ENCODE measurements around the gene CLBA1. TPM values are rescaled to one million over a fixed set of nuclear protein-coding genes. Genes with fewer than 3 reads are reported as not detected.

The CLBA1 gene
- polyA plus RNA-seq, 3 donors from 2014 or later = 0.37 to 0.57 TPM; not detected in 1

DNA sequence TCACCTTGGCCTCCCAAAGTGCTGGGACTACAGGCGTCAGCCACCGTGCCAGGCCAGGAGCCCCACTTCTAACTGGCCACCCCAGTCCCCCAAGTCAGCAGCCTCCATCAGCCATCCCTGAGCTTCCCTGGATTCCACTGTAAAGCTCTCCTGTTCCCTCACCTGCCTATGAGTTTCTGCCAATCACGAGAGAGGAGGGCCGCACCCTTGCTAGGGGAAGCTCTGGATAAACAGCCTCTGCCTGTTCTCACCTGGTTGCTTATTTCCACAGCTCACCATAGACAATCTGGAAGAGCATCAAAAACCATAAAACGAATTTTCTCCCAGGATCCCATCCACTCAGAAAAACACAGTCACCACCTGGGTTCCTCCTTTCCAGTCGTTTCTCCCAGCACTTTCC, 30.3 kb downstream of the CLBA1 start:
- DNase-seq = no peak

DNA sequence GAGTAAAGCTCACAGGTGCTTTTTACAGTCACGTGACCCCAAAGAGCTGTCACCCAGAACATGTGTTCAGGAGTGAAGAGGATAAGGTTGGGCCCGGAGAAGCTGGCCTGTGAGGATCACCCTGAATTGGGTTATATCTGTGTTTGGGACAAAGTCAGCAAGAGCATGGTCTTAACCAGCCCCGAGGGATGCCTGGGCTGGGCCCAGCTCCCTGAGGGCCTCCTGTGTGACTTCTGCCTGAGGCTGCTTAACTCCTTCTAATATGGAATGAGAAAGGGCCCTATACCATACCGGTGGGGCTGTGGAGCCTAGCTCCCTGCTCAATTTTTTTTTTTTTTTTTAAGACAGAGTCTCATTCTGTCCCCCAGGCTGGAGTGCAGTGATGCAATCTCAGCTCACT, 32.8 kb downstream of the CLBA1 start:
- Mint-ChIP-seq H3K4me1 (peaks cover 64 to 78% of the 10 kb centered on the region in 2 donors), H3K36me3 (no peaks in the 10 kb centered on the region), H3K27ac (peak overlapping the region in 1 of 6 donors; percentile 94), H3K9me3 (no peaks in the 10 kb centered on the region), H3K27me3 (ENCODE audit: low read depth in 3 of 3) (peaks cover 7 to 10% (median 8%) of the 10 kb centered on the region in 3 donors), H3K4me3 (peak overlapping the region in 3 of 5 donors; percentile 32 to 88 (median 86))
- DNase-seq = no peak

More for the DNA sequence above, 30.3 kb downstream of the CLBA1 start:
- Mint-ChIP-seq H3K36me3 (no peaks in the 10 kb centered on the region), H3K9me3 (no peaks in the 10 kb centered on the region), H3K4me1 (peaks cover 57 to 75% of the 10 kb centered on the region in 2 donors), H3K27ac (peak overlapping the region; percentile 57 to 90 (median 76)), H3K4me3 (peak overlapping the region in 2 of 5 donors; percentile 27 to 48), H3K27me3 (ENCODE audit: low read depth in 3 of 3) (peaks cover 3 to 6% (median 5%) of the 10 kb centered on the region in 3 donors)

DNA sequence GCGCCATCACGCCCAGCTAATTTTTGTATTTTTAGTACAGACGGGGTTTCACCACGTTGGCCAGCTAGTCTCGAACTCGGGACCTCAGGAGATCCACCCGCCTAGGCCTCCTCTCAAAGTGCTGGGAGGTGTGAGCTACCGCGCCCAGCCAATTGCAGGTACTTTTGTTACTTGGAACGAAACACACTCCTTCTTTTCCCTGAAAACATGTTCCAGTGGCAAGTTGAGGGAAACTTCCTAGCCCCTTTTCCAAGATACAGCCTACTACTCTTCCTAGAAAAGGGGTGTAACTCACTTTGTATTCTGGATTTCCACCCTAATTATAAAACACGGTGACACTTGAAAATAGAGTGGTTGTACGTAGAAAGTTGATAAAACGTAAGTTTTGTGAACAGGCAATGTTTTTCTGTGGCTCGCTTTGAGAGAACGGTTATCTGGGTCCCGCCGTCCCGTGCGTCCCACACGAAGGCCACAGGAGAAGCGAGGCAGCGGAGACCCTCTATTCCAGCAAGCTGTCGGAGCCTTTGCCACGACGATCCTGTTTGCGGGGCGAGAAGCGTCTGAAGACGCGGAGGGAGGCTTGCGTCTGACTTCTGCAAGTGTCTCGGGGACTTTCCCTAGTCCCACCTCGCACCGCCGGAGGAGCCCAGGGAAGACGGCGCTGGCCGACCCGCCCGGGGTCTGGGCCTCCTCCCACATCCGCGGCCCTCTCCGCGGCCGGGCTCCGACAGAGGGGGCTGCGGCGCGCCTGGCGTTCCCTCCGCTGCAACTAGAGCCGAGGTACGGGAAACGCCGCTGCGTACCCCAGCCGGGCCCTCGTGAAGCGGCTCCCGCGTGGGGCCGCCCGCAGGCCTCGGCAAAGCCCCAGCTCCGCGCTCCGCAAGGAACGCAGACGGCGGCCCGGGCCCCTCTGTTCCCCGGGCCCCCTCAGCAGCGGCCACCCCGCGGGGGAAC, 34.5 kb downstream of the CLBA1 start:
- no peaks in the 10 kb centered on the region for H3K36me3 Mint-ChIP-seq
- H3K4me1 Mint-ChIP-seq = peaks cover 50 to 64% of the 10 kb centered on the region in 2 donors
- peak overlapping the region; percentile 91 to 95 (median 94) for H3K27ac Mint-ChIP-seq
- H3K4me3 Mint-ChIP-seq = peak overlapping the region; percentile 86 to 92 (median 88)
- peaks cover 8 to 12% (median 10%) of the 10 kb centered on the region in 3 donors for H3K27me3 Mint-ChIP-seq (ENCODE audit: low read depth in 3 of 3)
- DNase-seq = peak; percentile 70 to 73 (median 71)
- no peaks in the 10 kb centered on the region for H3K9me3 Mint-ChIP-seq

DNA sequence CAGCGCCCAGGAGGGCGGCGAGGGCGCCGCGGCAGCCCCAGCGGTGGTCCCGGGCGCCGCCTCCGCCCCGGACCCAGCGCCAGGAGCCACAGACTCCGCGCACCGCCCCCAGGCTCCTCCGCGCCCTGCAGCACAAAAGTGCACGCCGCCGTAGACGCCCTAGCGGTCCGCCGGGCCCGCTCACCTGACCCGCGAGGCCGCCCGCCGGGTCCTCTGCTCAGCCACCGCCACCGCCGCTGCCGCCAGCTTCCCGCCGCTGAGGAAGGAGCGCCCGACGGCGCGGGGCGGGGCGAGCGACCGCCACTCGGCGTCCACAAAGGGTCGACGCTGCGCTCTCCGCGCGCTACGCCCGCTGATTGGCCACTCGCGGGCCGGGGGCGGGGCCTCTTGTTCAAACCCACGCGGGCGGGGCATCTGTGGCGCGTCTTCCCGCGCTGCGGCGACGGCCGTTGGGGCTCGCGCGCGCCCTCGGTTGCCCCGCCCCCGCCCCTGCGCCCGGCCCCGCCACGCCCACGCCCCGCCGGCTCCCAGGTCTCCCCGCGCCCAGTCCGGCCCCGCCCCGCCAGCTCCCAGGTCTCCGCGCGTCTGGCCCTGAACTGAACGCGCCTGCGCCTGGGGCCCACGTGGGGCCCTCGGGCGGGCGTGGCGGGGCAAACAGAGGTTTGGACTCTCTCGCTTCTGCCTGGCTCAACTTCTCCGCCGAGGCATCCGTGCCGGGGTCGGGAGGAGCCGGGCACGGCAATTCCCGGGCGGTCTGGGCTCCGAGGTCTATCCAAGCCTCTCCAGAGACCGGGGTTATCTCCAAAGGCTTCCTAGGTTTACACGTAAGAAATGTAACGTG, 35.4 kb downstream of the CLBA1 start, which contains the start of gene CDCA4:
TSS of gene CDCA4 (minus strand) at position 269 of the 841 bp plus-strand sequence. CDS start 9,154 bp downstream, outside the sequence.
- H3K9me3 Mint-ChIP-seq = no peaks in the 10 kb centered on the region
- peaks cover 41 to 61% of the 10 kb centered on the region in 2 donors for H3K4me1 Mint-ChIP-seq
- H3K27me3 Mint-ChIP-seq (ENCODE audit: low read depth in 3 of 3) = peaks cover 6 to 13% (median 10%) of the 10 kb centered on the region in 3 donors
- peak within 1 kb of the TSS; percentile 91 to 95 (median 94) for H3K27ac Mint-ChIP-seq
- H3K4me3 Mint-ChIP-seq = peak within 1 kb of the TSS; percentile 88 to 92 (median 91)
- DNase-seq = peak; percentile 97 to 98 (median 98)
- no peaks in the 10 kb centered on the region for H3K36me3 Mint-ChIP-seq

DNA sequence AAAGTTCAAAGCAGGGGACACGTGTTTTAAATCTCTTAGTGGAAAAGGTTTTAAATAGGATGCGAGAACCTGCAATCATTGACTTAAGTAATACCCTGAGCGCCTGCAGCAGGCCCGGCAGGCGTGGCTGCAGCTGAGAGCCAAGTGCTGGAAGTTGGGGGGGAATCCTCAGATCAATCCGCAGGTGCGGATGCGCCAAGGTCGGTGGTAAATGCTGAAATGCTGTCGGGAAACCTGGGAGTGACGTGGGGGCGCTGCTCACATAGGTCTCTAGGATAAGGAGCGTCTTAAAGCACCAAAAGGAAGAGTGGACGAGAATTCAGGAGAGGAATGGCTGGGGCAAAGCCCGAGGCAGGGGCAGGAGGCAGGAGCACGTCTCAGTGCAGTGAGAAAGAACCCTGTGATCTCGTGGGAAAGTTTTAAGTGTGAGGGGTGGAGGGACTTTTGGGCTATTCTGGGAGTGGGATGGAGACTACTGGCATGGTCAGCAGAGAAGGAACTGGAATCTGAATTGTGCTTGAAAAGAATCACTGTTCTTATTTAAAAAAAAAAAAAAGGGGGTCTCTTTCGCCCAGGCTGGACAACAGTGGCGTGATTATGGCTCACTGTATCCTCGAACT, 36.2 kb downstream of the CLBA1 start:
- peak overlapping the region; percentile 86 to 91 (median 87) for H3K4me3 Mint-ChIP-seq
- H3K27ac Mint-ChIP-seq = peak overlapping the region; percentile 85 to 93 (median 90)
- H3K9me3 Mint-ChIP-seq = no peaks in the 10 kb centered on the region
- peaks cover 6 to 13% (median 10%) of the 10 kb centered on the region in 3 donors for H3K27me3 Mint-ChIP-seq (ENCODE audit: low read depth in 3 of 3)
- no peak for DNase-seq
- H3K36me3 Mint-ChIP-seq = no peaks in the 10 kb centered on the region
- peaks cover 34 to 58% of the 10 kb centered on the region in 2 donors for H3K4me1 Mint-ChIP-seq

DNA sequence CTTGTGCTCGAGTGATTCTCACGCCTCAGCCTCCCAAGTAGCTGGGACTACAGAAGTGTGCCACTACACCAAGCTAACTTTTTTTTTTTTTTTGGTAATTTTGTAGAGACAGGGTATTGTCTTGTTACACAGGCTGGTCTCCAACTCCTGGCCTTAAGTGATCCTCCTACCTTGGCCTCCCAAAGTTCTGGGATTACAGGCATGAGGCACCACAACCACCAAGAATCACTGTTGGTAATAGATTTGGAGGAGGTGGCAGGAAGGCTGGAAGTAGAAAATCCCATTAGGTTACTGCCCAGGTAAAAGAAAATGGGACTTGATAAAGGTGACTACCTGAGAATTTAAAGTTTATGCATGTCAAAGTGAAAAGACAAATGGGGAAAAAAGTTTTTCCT, 36.7 kb downstream of the CLBA1 start:
- peak overlapping the region in 2 of 6 donors; percentile 85 to 88 for H3K27ac Mint-ChIP-seq
- no peaks in the 10 kb centered on the region for H3K36me3 Mint-ChIP-seq
- H3K4me1 Mint-ChIP-seq = peaks cover 32 to 54% of the 10 kb centered on the region in 2 donors
- H3K4me3 Mint-ChIP-seq = peak overlapping the region in 3 of 5 donors; percentile 86 to 90 (median 87)
- no peaks in the 10 kb centered on the region for H3K9me3 Mint-ChIP-seq
- no peak for DNase-seq
- peaks cover 6 to 13% (median 10%) of the 10 kb centered on the region in 3 donors for H3K27me3 Mint-ChIP-seq (ENCODE audit: low read depth in 3 of 3)

DNA sequence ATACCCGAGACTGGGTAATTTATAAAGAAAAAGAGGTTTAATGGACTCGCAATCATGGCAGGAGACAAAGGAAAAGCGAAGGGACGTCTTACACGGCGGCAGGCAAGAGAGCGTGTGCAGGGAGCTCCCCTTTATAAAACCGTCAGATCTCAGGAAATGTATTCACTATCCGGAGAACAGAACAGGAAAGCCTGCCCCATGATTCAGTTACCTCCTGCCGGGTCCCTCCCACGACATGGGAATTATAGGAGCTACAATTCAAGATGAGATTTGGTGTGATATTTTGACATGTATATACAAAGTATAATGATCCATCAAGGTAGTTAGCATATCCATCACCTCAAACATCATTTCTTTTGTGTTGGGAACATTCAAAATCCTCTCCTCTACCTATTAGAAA, 37.6 kb downstream of the CLBA1 start:
- H3K27ac Mint-ChIP-seq = peak overlapping the region in 4 of 6 donors; percentile 16 to 92 (median 74)

DNA sequence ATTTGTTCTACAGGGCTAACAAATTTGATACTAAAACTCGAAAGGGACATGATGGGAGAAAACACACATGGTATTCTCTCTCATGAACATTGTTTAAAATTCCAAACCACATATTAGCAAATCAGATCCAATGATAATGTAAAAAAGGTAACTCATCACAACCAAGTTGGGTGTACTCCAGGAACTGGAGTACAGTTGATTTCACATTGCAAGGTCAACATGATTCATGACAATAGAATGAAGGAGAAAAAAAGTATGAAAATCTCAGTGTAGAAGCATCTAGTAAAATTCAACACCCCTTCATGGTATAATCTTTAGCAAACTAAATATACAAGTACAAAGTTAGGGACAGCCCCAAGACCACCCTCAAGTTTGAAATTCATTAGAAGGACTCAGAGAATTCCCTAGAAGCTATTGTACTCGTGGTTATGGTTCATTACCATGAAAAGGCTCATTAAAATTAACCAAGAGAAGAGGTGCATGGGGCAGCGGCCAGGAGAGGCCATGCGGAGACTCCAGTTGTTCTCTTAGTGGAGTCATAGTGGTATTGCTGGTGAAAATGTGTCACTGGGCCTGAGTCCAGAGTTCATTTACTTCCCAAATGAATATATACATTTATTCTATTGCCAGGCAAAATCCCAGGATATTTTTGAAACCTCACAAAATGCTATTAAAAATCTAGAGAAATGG, 38.3 kb downstream of the CLBA1 start:
- Mint-ChIP-seq H3K27ac (peak overlapping the region in 4 of 6 donors; percentile 16 to 92 (median 62)), H3K36me3 (peaks cover 0 to 4% (median 3%) of the 10 kb centered on the region in 3 donors), H3K27me3 (ENCODE audit: low read depth in 3 of 3) (peaks cover 5 to 13% (median 10%) of the 10 kb centered on the region in 3 donors), H3K4me1 (peaks cover 28 to 41% of the 10 kb centered on the region in 2 donors), H3K4me3 (peak overlapping the region in 1 of 5 donors; percentile 20), H3K9me3 (no peaks in the 10 kb centered on the region)
- DNase-seq = no peak

More for the DNA sequence above, 37.6 kb downstream of the CLBA1 start:
- peaks cover 31 to 48% of the 10 kb centered on the region in 2 donors for H3K4me1 Mint-ChIP-seq
- peaks cover 0 to 4% (median 0%) of the 10 kb centered on the region in 3 donors for H3K36me3 Mint-ChIP-seq
- DNase-seq = no peak
- peaks cover 6 to 13% (median 10%) of the 10 kb centered on the region in 3 donors for H3K27me3 Mint-ChIP-seq (ENCODE audit: low read depth in 3 of 3)
- H3K9me3 Mint-ChIP-seq = no peaks in the 10 kb centered on the region
- peak overlapping the region in 2 of 5 donors; percentile 6 to 20 for H3K4me3 Mint-ChIP-seq

DNA sequence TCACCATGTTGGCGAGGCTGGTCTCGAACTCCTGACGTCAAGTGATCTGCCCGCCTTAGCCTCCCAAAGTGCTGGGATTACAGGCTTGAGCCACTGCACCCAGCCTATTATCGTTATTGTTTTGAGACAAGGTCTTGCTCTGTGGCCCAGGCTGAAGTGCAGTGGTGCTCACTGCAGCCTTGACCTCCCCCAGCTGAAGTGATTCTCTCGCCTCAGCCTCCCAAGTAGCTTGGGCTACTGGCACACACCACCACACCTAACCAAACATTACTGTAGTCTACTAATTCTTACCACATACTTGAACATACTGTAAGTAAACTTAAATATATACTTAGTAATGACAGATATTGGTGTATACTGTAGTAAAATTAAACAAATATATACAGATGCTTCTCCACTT, 39.8 kb downstream of the CLBA1 start:
- Mint-ChIP-seq H3K9me3 (no peaks in the 10 kb centered on the region), H3K27ac (peak overlapping the region; percentile 5 to 97 (median 44)), H3K36me3 (peaks cover 0 to 4% (median 3%) of the 10 kb centered on the region in 3 donors), H3K27me3 (ENCODE audit: low read depth in 3 of 3) (peaks cover 2 to 8% (median 6%) of the 10 kb centered on the region in 3 donors), H3K4me3 (peak overlapping the region in 1 of 5 donors; percentile 72), H3K4me1 (peaks cover 14 to 28% of the 10 kb centered on the region in 2 donors)
- DNase-seq = no peak

DNA sequence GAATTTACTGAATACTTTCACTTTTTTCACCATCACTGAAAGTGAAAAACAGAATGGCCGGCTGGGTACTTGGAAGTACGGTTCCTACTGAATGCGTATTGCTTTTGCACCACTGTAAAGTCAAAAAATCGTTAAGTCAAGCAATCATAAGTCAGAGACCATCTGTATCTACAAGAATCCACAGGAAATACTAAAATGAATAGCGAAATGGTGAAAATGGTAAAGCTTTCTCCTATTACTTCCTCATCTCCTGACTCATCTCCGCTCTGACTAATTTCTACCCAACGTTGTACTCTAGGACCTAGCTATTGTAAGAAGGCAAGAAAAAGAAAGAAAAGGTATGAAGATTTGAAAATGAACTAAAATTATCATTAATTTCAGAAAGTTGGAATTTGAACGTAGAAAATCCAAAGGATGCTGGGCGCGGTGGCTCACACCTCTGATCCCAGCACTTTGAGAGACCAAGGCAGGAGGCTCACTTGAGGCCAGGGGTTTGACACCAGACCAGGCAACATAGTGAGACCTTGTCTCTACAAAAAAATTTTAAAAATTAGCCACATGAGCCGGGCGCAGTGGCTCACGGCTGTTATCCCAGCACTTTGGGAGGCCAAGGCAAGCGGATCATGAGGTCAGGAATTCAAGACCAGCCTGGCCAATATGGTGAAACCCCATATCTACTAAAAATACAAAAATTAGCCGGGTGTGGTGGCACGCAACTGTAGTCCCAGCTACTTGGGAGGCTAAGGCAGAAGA, 40.6 kb downstream of the CLBA1 start:
- peak overlapping the region in 1 of 5 donors; percentile 48 for H3K4me3 Mint-ChIP-seq
- peaks cover 0 to 4% (median 3%) of the 10 kb centered on the region in 3 donors for H3K36me3 Mint-ChIP-seq
- DNase-seq = no peak
- peaks cover 2 to 8% (median 5%) of the 10 kb centered on the region in 3 donors for H3K27me3 Mint-ChIP-seq (ENCODE audit: low read depth in 3 of 3)
- H3K9me3 Mint-ChIP-seq = no peaks in the 10 kb centered on the region
- H3K4me1 Mint-ChIP-seq = peaks cover 14 to 36% of the 10 kb centered on the region in 2 donors
- peak overlapping the region in 3 of 6 donors; percentile 26 to 97 (median 92) for H3K27ac Mint-ChIP-seq

DNA sequence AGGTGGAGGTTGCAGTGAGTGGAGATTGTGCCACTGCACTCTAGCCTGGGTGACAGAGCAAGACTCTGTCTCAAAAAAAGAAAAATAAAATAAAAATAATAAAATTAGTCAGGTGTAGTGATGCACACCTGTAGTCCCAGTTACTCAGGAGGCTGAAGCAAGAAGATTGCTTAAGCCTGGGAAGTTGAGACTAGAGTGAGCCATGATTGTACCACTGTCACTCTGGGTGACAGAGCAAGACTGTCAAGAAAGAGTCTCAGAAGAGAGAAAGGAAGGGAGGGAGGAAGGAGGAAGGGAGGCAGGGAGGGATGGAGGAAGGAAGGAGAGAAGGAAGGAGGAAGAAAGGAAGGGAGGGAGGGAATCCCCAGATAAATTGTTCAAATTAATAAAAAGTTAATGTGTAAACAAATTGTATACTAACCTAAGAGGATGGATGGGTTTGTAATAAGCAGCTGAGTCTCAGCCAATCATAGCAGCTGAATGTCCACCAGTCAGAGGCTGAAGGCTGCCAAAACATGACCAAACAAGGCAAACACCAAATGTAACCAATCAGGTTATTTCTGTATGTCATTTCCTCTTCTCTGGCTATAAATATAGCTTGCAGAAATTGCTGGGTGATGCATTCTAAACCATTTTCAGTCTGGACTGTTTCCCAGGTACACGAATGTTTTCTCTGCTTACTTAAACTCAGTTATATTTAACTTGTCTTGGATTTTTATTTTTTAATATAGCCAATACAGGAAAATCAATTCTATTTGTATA, 41.4 kb downstream of the CLBA1 start:
- peaks cover 0 to 4% (median 3%) of the 10 kb centered on the region in 3 donors for H3K36me3 Mint-ChIP-seq

More for the DNA sequence above, 41.4 kb downstream of the CLBA1 start:
- DNase-seq = no peak
- Mint-ChIP-seq H3K9me3 (no peaks in the 10 kb centered on the region), H3K27me3 (ENCODE audit: low read depth in 3 of 3) (peaks cover under 1 to 8% (median 2%) of the 10 kb centered on the region in 3 donors), H3K27ac (peak overlapping the region in 2 of 6 donors; percentile 76 to 92), H3K4me3 (no peak overlapping the region), H3K4me1 (peaks cover 7 to 34% of the 10 kb centered on the region in 2 donors)
